NCI-H2196 (cell line): ENCODE results near the gene FREY1.
"Not testable (repeated sequence)": the region's sequence is repeated elsewhere in the genome, so short reads cannot be mapped to it uniquely, and the experiment has no call there.

ENCODE experiments used
- DNase-seq: peaks from one replicate; lab custom pipeline; 2025; ENCODE audit not compliant: unreplicated experiment; lab: John Stamatoyannopoulos, UW

The FREY1 gene

GRCh38 chr11:45917286-45917622, 10.2 kb upstream of the FREY1 start:
- no peak for DNase-seq

DNA sequence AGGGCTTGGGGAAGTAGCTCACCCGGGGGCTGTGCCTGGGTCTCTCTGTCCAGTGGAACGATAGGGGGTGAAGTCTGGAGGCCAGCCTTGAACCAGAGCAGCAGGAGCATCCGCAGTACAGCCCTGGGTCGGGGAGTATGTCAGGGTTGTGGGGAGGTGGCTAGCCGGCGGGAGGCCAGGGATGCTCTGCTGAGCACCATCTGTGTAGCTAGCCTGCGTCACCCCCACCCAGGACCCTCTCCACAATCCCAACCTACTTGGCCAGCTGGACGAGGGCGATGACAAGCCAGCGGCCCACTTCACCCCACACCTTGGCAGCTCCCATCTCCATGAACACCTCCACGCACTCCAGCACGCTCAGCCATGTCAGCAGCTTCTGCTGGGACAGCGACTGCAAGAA, 8.4 kb upstream of the FREY1 start:
- DNase-seq = no peak

- no peak for DNase-seq
These were observed 7.0 kb upstream of the FREY1 start for GRCh38 chr11:45913942-45914635.

DNA sequence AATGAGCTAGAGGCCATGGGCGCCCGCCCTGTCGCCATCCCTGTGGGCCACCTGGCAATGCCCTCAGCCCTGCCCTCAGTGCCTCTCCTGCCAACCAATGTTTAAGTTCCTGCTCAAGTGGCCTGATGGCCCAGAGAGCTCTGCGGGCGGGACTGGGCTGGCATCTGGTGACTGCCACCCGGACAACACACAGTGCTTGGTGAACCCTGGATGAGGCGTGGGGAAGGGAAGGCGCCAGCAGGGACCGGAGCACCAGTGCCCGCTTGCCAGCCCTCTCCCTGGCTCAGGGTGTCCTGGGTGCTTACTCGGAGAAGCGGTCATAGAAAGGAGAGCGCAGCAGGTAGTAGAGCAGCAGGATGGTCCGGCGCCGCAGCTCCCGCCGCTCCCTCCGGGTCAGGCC, 6.4 kb upstream of the FREY1 start:
- peak; percentile 25 for DNase-seq

DNA sequence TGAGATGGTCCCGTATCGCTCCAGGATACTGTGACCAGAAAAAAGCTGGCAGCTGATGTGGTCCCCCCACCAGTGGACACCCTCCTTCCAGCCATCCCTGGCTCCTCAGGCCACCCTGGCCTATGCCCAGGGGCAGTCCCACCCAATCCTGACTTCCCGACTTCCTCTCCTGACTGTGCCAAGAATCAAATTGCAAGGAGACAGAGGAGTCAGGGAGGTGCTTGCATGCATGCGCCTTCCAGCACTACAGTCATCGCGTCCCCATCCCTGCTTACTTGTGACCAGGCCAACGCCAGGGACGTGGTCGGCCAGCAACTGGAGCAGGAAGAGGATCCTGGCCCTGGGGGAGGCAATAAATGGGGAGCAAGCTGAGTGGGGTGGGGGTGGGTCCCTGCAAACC, 3.6 kb upstream of the FREY1 start:
- DNase-seq = no peak

DNA sequence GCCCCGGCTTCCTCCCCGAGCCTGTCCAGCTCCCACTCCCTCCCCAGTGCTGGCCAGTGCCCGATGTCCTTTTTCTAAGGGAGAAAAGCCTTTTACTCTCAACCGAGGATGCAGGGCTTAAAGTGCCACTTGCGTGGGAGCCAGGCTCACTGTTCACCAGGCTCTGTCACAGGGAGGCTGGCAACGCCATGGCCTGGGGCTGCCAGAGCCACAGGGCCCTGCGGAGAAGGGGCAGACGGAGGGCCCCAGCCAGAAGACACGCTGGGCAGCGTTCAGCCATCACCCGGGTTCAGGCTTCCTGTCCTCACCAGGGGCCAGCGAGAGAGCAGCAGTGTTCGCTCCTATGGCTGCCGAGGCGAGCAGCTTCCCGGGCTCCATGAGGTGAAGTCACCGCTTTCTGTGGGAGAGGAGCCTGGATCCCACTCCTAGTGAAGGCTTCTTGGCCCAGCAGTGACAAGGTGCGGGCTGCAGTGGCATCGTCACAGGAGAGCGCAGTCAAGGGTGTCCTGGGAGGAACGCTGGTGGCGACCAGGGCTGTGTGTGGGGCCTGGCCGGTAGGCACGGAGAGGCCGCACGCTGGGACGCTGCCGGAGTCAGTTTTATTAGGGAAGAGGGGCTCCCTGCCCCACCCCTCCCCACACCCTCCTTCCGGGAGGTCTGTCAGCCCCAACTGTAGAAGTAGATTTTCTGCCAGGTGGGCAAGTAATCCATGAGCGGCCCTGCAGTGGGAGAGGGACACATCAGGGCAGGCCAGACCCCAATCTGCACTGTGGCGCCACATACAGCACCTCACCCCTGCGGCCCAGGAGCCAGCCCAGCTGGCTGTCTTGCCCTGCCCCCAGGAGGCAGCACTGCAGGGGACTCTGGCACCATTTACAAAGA, 2.8 kb upstream of the FREY1 start:
- DNase-seq = no peak

DNA sequence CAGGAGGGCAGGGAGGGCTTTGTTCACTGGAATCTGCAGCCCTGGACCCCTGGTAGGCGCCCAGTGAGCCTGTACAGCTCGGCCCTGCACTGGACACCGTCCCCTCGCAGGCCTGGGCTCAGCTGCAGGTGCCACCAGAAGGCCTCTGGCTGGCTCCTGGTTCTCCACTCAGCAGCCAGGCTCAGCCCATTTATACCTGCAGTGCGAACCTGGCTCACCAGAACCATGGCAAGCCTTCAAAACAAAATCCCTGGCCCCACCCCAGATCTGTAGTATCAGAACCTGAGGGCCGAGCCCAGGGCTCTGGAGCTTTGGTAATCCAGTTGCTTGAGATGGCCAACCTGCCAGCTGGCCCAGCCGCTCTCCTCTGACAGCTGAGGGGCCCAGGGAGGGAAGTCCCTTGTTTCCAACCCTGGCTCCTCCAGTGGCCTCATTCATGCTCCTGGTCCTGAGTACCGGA, 870 bp upstream of the FREY1 start:
- no peak for DNase-seq

DNA sequence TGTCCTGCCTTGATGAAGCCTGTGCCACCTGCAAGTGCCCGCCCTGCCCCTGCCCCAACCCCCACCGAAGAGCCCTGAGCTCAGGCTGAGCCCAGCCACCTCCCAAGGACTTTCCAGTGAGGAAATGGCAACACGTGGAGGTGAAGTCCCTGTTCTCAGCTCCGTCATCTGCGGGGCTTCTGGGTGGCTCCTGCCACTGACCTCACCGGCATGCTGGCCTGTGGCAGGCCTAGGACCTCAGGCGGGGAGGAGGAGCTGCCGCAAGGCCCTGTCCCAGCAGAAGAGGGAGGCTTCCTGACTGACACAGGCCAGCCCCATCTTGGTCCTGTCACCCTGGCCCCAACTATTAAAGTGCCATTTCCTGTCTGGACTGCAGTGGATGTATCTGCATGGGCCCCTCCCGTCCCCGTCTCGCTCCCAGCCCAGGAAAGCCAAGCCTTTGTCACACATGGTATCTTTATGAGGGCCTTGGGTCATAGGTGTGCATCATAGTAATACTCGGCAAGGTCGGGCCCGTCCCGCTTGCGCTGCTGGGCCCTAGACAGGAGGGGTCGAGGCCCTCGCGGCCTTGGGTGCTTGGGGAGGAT, 882 bp downstream of the FREY1 start:
- DNase-seq = no peak

DNA sequence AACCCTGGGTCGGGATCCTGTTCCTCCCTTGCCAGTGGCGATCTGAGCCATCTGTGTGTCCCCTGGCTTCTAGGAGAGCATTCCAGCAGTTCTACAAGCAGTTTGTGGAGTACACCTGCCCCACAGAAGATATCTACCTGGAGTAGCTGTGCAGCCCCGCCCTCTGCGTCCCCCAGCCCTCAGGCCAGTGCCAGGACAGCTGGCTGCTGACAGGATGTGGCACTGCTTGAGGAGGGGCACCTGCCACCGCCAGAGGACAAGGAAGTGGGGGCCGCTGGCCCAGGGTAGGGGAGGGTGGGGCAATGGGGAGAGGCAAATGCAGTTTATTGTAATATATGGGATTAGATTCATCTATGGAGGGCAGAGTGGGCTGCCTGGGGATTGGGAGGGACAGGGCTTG, 1.5 kb downstream of the FREY1 start:
- DNase-seq = not testable (repeated sequence)

DNA sequence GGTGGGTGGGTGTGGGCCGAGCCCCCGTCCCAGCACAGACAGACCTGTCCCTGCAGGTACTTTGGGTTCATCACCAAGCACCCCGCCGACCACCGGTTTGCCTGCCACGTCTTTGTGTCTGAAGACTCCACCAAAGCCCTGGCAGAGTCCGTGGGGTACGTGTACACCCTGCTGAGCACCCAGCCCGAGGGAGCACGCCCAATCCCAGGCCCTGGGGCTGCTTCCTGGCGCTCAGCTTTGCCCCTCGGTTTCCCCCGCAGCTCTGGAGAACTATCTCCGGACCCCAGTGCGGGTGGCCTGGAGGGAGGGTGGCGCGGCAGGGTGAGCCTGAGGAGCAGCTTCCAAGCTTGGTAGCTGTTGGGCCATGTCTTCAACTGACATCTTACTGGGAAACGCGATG, 2.0 kb downstream of the FREY1 start:
- DNase-seq = no peak

- no peak for DNase-seq
These were observed 2.7 kb downstream of the FREY1 start for GRCh38 chr11:45904309-45904915.

- no peak for DNase-seq
These were observed 4.4 kb downstream of the FREY1 start for GRCh38 chr11:45902452-45903380.

GRCh38 chr11:45901626-45902025, 5.4 kb downstream of the FREY1 start:
- DNase-seq = no peak

DNA sequence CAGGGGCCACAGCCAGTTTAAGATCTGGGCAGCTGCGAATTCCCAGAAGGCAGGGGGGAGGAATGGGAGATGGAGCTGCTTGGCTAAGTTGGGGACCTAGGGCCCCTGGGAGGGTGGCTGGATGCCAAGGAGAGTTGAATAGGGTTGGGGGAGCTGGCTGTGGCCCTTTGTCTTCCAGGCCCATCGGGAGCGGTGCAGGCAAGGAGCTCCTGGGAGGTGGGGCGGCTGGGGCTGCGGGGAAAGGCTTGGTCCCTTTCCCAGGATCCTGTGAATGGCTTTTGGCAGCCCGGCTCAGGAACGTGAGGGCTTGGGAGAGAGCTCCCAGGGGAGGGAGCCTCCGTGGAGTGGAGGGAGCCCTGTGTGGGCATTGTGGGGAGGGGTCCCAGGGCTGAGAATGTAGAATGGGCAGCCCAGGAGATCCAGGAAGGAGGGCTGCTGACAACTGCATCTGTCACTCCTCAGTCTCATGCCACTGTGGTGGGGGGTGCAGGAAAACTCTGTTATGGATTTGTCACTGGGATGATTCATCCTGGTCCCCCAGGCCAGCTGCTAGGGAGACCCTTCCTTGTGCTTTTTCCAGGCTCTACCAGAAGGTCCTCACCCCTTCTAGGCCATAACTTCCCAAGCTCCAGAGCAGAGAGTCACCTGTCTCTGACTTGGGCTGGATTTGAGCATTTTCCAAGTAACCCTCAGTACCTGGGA, 6.0 kb downstream of the FREY1 start:
- DNase-seq = no peak

DNA sequence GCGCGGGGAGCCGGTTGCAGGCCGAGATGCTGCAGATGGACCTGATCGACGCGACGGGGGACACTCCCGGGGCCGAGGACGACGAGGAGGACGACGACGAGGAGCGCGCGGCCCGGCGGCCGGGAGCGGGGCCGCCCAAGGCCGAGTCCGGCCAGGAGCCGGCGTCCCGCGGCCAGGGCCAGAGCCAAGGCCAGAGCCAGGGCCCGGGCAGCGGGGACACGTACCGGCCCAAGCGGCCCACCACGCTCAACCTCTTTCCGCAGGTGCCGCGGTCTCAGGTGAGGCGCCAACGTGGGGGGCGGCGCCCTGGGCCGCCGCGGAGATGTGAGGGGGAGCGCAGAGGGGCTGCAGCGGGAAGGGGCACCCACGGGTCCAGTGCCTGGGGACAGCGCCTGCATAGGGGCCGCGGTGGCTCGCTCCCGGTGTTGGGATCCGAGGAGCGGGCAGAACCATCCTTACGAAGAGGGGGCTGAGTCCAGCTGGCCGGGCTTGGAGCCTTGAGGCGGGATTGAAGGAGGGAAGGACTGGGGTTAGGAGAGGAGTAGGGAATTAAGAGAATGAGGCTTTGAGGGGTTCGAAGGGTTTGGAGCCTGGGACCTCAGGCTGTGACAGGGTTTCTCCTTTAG, 6.8 kb downstream of the FREY1 start:
- not testable (repeated sequence) for DNase-seq

- DNase-seq = peak; percentile 95
These were observed 7.5 kb downstream of the FREY1 start for GRCh38 chr11:45899448-45900174.

- no peak for DNase-seq
These were observed 8.0 kb downstream of the FREY1 start for GRCh38 chr11:45899086-45899447.

- DNase-seq = peak; percentile 55
These were observed 9.5 kb downstream of the FREY1 start for GRCh38 chr11:45897556-45897955.

DNA sequence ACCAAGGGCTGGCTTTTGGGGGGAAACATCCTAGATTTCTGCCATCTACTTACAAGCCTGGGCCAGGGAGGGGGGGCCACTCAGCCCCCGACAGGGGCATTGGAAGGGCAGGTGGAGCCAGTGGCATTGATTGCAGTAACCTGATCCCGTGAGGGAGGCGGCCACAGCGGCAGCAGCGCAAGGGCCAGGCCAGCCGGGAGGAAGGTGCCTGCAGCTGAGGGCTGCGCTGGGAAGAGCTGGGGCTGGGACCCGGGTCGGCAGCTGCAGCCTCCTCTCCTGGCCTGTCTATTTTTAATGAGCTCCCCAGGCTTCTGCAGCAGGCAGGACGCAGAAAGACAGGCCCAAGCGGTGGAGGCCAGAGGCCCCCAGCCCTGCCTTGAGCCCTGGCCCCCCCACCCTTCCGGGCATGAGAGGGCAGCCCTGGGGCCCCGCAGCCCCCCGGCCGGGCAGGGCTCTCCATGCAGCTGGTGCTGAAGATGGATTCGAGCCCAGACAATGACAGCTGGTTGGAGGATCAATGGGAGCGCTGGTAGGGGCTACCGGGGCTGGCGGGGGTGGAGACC, 10.6 kb downstream of the FREY1 start:
- peak; percentile 79 for DNase-seq
